Caco-2 (cell line): Measurements from ENCODE around the gene UNKL. TPM values are rescaled to one million over a fixed set of nuclear protein-coding genes. Genes with fewer than 3 reads are reported as not detected.

Experiments used
- BruUV-seq: library from RNA; stranded (reverse); fragments of 400-500 nt; replicated peaks from 2 replicates; lab custom pipeline; 2021; lab: Mats Ljungman, UMichigan
- CTCF ChIA-PET: fragments of 300-600 bp; sonication (Branson Sonifier 250); formaldehyde crosslinking; loops from one replicate; lab custom pipeline; 2022; ENCODE audit warnings: antibody characterized with exemption; lab: Charles Lee
- POLR2A ChIA-PET: fragments of 300-600 bp; sonication (Branson Sonifier 250); formaldehyde crosslinking; loops from one replicate; lab custom pipeline; 2022; ENCODE audit warnings: antibody characterized with exemption; lab: Charles Lee
- DNase-seq, 2 experiments: peaks; one replicate each; pipeline versions ENCODE4 v3.0.0 to v3.0.0-alpha.2; 2020 to 2022
- H3K27me3 ChIP-seq: replicated peaks from 2 replicates; pipeline ENCODE4 v1.6.0; 2011; ENCODE audit warnings: low read length; ENCODE audit not compliant: control insufficient read depth, insufficient read depth
- H3K36me3 ChIP-seq: 2 replicates; pipeline ENCODE4 v1.5.1; 2011; ENCODE audit warnings: low read length; ENCODE audit not compliant: control insufficient read depth, insufficient read depth
- H3K4me1 ChIP-seq: fragments of 250-450 bp; sonication (Bioruptor Pico); 2 replicates; pipeline ENCODE4 v1.5.1; 2020; ENCODE audit warnings: mild to moderate bottlenecking
- H3K4me3 ChIP-seq: 2 replicates; pipeline ENCODE4 v1.5.1; 2011; ENCODE audit warnings: low read depth, mild to moderate bottlenecking, control low read depth, low read length
- H3K9me3 ChIP-seq: fragments of 250-450 bp; sonication (Bioruptor Pico); 2 replicates; pipeline ENCODE4 v1.5.1; 2020; ENCODE audit warnings: mild to moderate bottlenecking, moderate library complexity
- H3K27ac Mint-ChIP-seq: one replicate; pipeline ENCODE4 v1.8.0; 2022; ENCODE audit warnings: mixed read lengths; ENCODE audit not compliant: unreplicated experiment
- H3K27me3 Mint-ChIP-seq: one replicate; pipeline ENCODE4 v1.8.0; 2022; ENCODE audit warnings: mixed read lengths; ENCODE audit not compliant: insufficient read depth, unreplicated experiment
- H3K36me3 Mint-ChIP-seq: one replicate; pipeline ENCODE4 v1.8.0; 2022; ENCODE audit warnings: mild to moderate bottlenecking, mixed read lengths; ENCODE audit not compliant: insufficient read depth, unreplicated experiment
- H3K4me1 Mint-ChIP-seq: one replicate; pipeline ENCODE4 v1.8.0; 2022; ENCODE audit warnings: low read depth, mixed read lengths; ENCODE audit not compliant: unreplicated experiment
- H3K4me3 Mint-ChIP-seq: one replicate; pipeline ENCODE4 v1.8.0; 2022; ENCODE audit warnings: mild to moderate bottlenecking, moderate library complexity, mixed read lengths; ENCODE audit not compliant: unreplicated experiment
- H3K9me3 Mint-ChIP-seq: one replicate; pipeline ENCODE4 v1.8.0; 2022; ENCODE audit warnings: mixed read lengths; ENCODE audit not compliant: unreplicated experiment
- intact Hi-C: fragments of 100-400 bp; cut with micrococcal nuclease; formaldehyde crosslinking; loops from one replicate; pipeline ENCODE4 v1.10.0; 2022; ENCODE audit not compliant: unreplicated experiment
- total RNA-seq: library from RNA; stranded (reverse); gene quantifications from 2 replicates; pipeline ENCODE4 v1.2.3, GENCODE V29; 2022
- TF ChIP-seq, protein P1 (sequence below), 2 experiments: fragments of 200-600 bp in 1 of 2; IDR thresholded peaks; 1 replicate in 1 of 2; 2 replicates in 1 of 2; pipeline versions ENCODE4 v1.5.1 to v1.8.0; 2011 to 2022; ENCODE audit warnings: antibody characterized with exemption in 1 of 2, control low read depth in 1 of 2, inconsistent platforms in 1 of 2, low read depth in 1 of 2, low read length in 1 of 2, mild to moderate bottlenecking in 1 of 2, moderate library complexity in 1 of 2; ENCODE audit not compliant: insufficient read depth in 1 of 2, severe bottlenecking in 1 of 2, unreplicated experiment in 1 of 2

The UNKL gene
- total RNA-seq, 1 experiment from 2014 or later: 31.2 TPM

- Histone ChIP-seq H3K9me3 (no peaks in the 10 kb centered on the region), H3K4me1 (no peaks in the 10 kb centered on the region), H3K36me3 (no peaks in the 10 kb centered on the region; the same call in 1 of the 2 replicates), H3K4me3 (no peak overlapping the region), H3K27me3 (no peaks in the 10 kb centered on the region)
- Mint-ChIP-seq H3K4me1 (no peaks in the 10 kb centered on the region), H3K36me3 (peaks cover 13% of the 10 kb centered on the region), H3K9me3 (no peaks in the 10 kb centered on the region), H3K27me3 (no peaks in the 10 kb centered on the region), H3K27ac (no peak overlapping the region), H3K4me3 (no peak overlapping the region)
- intact Hi-C loops: no loop called here
- POLR2A ChIA-PET: no interaction called here
- CTCF ChIA-PET: no interaction called here
- DNase-seq: no peak
- no TSS peak for BruUV-seq
- TF ChIP-seq, protein P1, sequence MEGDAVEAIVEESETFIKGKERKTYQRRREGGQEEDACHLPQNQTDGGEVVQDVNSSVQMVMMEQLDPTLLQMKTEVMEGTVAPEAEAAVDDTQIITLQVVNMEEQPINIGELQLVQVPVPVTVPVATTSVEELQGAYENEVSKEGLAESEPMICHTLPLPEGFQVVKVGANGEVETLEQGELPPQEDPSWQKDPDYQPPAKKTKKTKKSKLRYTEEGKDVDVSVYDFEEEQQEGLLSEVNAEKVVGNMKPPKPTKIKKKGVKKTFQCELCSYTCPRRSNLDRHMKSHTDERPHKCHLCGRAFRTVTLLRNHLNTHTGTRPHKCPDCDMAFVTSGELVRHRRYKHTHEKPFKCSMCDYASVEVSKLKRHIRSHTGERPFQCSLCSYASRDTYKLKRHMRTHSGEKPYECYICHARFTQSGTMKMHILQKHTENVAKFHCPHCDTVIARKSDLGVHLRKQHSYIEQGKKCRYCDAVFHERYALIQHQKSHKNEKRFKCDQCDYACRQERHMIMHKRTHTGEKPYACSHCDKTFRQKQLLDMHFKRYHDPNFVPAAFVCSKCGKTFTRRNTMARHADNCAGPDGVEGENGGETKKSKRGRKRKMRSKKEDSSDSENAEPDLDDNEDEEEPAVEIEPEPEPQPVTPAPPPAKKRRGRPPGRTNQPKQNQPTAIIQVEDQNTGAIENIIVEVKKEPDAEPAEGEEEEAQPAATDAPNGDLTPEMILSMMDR (IDR thresholded peaks at IDR 0.05; ENCODE audit: insufficient read depth in 1 of 2, low read depth in 1 of 2, low read length in 1 of 2, severe bottlenecking in 1 of 2, unreplicated experiment in 1 of 2): no peak
Observed at GRCh38 chr16:1401758-1402154, 12.7 kb downstream of the UNKL start.

DNA sequence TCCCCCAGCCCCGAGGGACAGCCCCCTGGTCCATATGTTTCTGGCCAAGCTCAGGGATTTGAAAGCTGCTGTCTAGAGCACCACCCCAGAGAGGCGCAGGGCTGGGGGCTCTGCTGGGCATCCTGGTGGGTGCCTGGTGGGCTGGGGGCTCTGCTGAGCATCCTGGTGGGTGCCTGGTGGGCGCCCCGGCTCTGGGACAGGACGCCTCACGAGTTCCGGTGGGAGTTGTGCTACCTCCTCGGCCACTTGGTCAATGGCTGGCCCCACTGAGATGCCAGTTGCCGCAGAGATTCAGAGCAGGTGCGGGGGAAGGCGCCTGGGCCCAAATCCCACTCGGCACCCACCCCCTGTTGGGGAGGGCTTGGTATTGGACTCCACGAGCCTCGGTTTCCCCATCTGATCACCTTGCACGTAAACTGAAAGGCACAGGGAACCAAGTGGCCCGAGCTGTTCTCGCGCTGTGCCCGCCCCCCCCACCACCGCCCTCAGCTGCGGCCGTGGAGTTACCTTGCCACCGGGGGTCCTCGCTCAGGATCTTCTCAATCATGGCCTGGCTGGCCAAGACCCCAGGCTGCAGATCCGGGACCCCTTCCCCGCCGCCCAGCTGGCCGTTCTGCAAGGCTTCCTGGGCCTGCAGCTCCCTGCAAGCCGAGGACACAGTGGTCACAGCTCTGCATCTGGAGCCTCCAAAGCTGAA, 13.3 kb downstream of the UNKL start:
- Histone ChIP-seq H3K4me1 (no peaks in the 10 kb centered on the region), H3K9me3 (no peaks in the 10 kb centered on the region), H3K27me3 (no peaks in the 10 kb centered on the region), H3K4me3 (no peak overlapping the region), H3K36me3 (no peaks in the 10 kb centered on the region; the same call in 1 of the 2 replicates)
- intact Hi-C loops: no loop called here
- ChIA-PET POLR2A (no interaction called here), CTCF (no interaction called here)
- no TSS peak for BruUV-seq
- DNase-seq: no peak
- peaks cover 13% of the 10 kb centered on the region for H3K36me3 Mint-ChIP-seq
- no peaks in the 10 kb centered on the region for H3K9me3 Mint-ChIP-seq
- H3K27me3 Mint-ChIP-seq: no peaks in the 10 kb centered on the region
- H3K4me3 Mint-ChIP-seq: no peak overlapping the region
- H3K27ac Mint-ChIP-seq: no peak overlapping the region
- no peaks in the 10 kb centered on the region for H3K4me1 Mint-ChIP-seq
- TF ChIP-seq, protein P1 (IDR thresholded peaks at IDR 0.05; ENCODE audit: insufficient read depth in 1 of 2, low read depth in 1 of 2, low read length in 1 of 2, severe bottlenecking in 1 of 2, unreplicated experiment in 1 of 2): no peak

GRCh38 chr16:1398826-1399581, 15.5 kb downstream of the UNKL start:
- Histone ChIP-seq H3K4me1 (no peaks in the 10 kb centered on the region), H3K4me3 (no peak overlapping the region), H3K27me3 (no peaks in the 10 kb centered on the region), H3K36me3 (no peaks in the 10 kb centered on the region), H3K9me3 (no peaks in the 10 kb centered on the region)
- no TSS peak for BruUV-seq
- H3K9me3 Mint-ChIP-seq: no peaks in the 10 kb centered on the region
- H3K36me3 Mint-ChIP-seq: peaks cover 13% of the 10 kb centered on the region
- CTCF ChIA-PET: no interaction called here
- intact Hi-C loops: no loop called here
- no peaks in the 10 kb centered on the region for H3K4me1 Mint-ChIP-seq
- DNase-seq: no peak
- no peaks in the 10 kb centered on the region for H3K27me3 Mint-ChIP-seq
- H3K4me3 Mint-ChIP-seq: no peak overlapping the region
- no peak overlapping the region for H3K27ac Mint-ChIP-seq
- TF ChIP-seq, protein P1 (IDR thresholded peaks at IDR 0.05; ENCODE audit: insufficient read depth in 1 of 2, low read depth in 1 of 2, low read length in 1 of 2, severe bottlenecking in 1 of 2, unreplicated experiment in 1 of 2): no peak
- POLR2A ChIA-PET: no interaction called here
